Measurements from ENCODE around the gene TTI1.

DNA sequence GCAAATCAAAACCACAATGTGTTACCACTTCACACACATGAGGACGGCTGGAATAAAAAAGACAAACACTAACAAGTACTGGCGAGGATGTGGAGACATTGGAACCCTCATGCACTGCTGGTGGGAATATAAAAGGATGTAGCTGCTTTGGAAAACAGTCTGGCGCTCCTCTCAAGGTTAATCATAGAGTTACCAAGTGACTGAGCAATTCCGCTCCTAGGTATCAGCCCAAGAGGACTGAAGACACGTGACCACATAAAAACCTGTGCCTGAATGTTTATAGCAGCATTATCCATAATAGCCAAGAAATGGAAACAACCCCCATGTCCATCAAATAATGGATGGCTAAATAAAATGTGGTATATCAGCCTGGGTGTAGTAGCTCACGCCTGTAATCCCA, 85.3 kb downstream of the TTI1 start:
- TF ChIP-seq, protein P1, sequence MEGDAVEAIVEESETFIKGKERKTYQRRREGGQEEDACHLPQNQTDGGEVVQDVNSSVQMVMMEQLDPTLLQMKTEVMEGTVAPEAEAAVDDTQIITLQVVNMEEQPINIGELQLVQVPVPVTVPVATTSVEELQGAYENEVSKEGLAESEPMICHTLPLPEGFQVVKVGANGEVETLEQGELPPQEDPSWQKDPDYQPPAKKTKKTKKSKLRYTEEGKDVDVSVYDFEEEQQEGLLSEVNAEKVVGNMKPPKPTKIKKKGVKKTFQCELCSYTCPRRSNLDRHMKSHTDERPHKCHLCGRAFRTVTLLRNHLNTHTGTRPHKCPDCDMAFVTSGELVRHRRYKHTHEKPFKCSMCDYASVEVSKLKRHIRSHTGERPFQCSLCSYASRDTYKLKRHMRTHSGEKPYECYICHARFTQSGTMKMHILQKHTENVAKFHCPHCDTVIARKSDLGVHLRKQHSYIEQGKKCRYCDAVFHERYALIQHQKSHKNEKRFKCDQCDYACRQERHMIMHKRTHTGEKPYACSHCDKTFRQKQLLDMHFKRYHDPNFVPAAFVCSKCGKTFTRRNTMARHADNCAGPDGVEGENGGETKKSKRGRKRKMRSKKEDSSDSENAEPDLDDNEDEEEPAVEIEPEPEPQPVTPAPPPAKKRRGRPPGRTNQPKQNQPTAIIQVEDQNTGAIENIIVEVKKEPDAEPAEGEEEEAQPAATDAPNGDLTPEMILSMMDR (IDR thresholded peaks at IDR 0.05 in 4 of 5, conservative IDR thresholded peaks at IDR 0.05 in 1 of 5): no peak
- TF ChIP-seq POLR2A (IDR thresholded peaks at IDR 0.05): no peak
